ENCODE data around the gene THRAP3. TPM values are rescaled to one million over a fixed set of nuclear protein-coding genes. Genes with fewer than 3 reads are reported as not detected.
A peak's percentile ranks its signal among the peaks of the same experiment; 100 is the strongest.
"Not testable (repeated sequence)": the region's sequence is repeated elsewhere in the genome, so short reads cannot be mapped to it uniquely, and the experiment has no call there.

Gene THRAP3
- total and polyA plus RNA-seq, 2 experiments from 2014 or later = 127 to 161 TPM

- TF ChIP-seq ZNF462 (CRISPR knock-in tag; IDR thresholded peaks at IDR 0.05) (no peak), EZH2 (IDR thresholded peaks at IDR 0.05; ENCODE audit: low read depth, unreplicated experiment) (no peak), NANOG (IDR thresholded peaks at IDR 0.05; ENCODE audit: borderline replicate concordance) (no peak)
These were observed 1.1 kb downstream of the THRAP3 start (continued) for GRCh38 chr1:36225283-36225899.

- peaks cover 13% of the 10 kb centered on the region for H3K4me1 ChIP-seq (ENCODE audit: insufficient read depth)
- peaks cover 14% of the 10 kb centered on the region for H3K36me3 ChIP-seq (ENCODE audit: insufficient read depth)
- not testable (repeated sequence) for H3K27me3 Mint-ChIP-seq (ENCODE audit: insufficient read depth, low read depth, poor library complexity); H3K9me3 Mint-ChIP-seq; H3K27ac Mint-ChIP-seq; ATAC-seq; H3K27me3 ChIP-seq (ENCODE audit: insufficient read depth); H3F3A ChIP-seq (replicated peaks; ENCODE audit: low read depth); H2AFZ ChIP-seq; H3K4me3 ChIP-seq; H3K4me2 ChIP-seq; H3K4me3 Mint-ChIP-seq; DNase-seq (ENCODE audit: low spot score); H3K27ac ChIP-seq (ENCODE audit: low read depth); H3K9me2 ChIP-seq (ENCODE audit: insufficient read depth)
- peaks cover 80% of the 10 kb centered on the region for H4K20me1 ChIP-seq (replicated peaks; ENCODE audit: insufficient read depth)
- H3K79me2 ChIP-seq (replicated peaks; ENCODE audit: insufficient read depth) = peaks cover 100% of the 10 kb centered on the region
- Mint-ChIP-seq H3K4me1 (peaks cover 17% of the 10 kb centered on the region), H3K36me3 (ENCODE audit: low read depth) (peaks cover 55% of the 10 kb centered on the region)
These were observed 6.0 kb downstream of the THRAP3 start for GRCh38 chr1:36230279-36230678.

- no peaks in the 10 kb centered on the region for H3K27me3 ChIP-seq (ENCODE audit: insufficient read depth)
- ATAC-seq (no peak; the same call in 2 of the 3 replicates), DNase-seq (ENCODE audit: low spot score) (no peak)
- no peaks in the 10 kb centered on the region for H3F3A ChIP-seq (replicated peaks; ENCODE audit: low read depth)
- H2AFZ ChIP-seq = no peak overlapping the region
- no peak overlapping the region for H3K4me2 ChIP-seq
- peaks cover 14% of the 10 kb centered on the region for H3K36me3 ChIP-seq (ENCODE audit: insufficient read depth)
- H3K4me1 ChIP-seq (ENCODE audit: insufficient read depth) = peaks cover 4% of the 10 kb centered on the region; the same call in 1 of the 2 replicates
- H3K79me2 ChIP-seq (replicated peaks; ENCODE audit: insufficient read depth) = peaks cover 100% of the 10 kb centered on the region
- Mint-ChIP-seq H3K36me3 (ENCODE audit: low read depth) (peaks cover 46% of the 10 kb centered on the region), H3K27me3 (ENCODE audit: insufficient read depth, low read depth, poor library complexity) (peaks cover 2% of the 10 kb centered on the region), H3K4me1 (peaks cover 8% of the 10 kb centered on the region), H3K27ac (no peak overlapping the region), H3K4me3 (no peak overlapping the region), H3K9me3 (no peaks in the 10 kb centered on the region)
- no peak overlapping the region for H3K4me3 ChIP-seq
- peak overlapping the region; percentile 5; the same call in 1 of the 2 replicates for H3K27ac ChIP-seq (ENCODE audit: low read depth)
- peaks cover 80% of the 10 kb centered on the region for H4K20me1 ChIP-seq (replicated peaks; ENCODE audit: insufficient read depth)
- no peaks in the 10 kb centered on the region for H3K9me2 ChIP-seq (ENCODE audit: insufficient read depth)
- no peak for TF ChIP-seq STAT1 (IDR thresholded peaks at IDR 0.05; ENCODE audit: unreplicated experiment)
- TF ChIP-seq CREB1 (CRISPR knock-in tag; IDR thresholded peaks at IDR 0.05; ENCODE audit: low read depth) = no peak
- TF ChIP-seq CTCF (conservative IDR thresholded peaks at IDR 0.05; ENCODE audit: low read depth in 2 of 2) = no peak
- TF ChIP-seq EZH2 (IDR thresholded peaks at IDR 0.05; ENCODE audit: low read depth, unreplicated experiment) = no peak
- TF ChIP-seq ZNF114 (CRISPR knock-in tag; IDR thresholded peaks at IDR 0.05) = no peak
- TF ChIP-seq, protein P1, sequence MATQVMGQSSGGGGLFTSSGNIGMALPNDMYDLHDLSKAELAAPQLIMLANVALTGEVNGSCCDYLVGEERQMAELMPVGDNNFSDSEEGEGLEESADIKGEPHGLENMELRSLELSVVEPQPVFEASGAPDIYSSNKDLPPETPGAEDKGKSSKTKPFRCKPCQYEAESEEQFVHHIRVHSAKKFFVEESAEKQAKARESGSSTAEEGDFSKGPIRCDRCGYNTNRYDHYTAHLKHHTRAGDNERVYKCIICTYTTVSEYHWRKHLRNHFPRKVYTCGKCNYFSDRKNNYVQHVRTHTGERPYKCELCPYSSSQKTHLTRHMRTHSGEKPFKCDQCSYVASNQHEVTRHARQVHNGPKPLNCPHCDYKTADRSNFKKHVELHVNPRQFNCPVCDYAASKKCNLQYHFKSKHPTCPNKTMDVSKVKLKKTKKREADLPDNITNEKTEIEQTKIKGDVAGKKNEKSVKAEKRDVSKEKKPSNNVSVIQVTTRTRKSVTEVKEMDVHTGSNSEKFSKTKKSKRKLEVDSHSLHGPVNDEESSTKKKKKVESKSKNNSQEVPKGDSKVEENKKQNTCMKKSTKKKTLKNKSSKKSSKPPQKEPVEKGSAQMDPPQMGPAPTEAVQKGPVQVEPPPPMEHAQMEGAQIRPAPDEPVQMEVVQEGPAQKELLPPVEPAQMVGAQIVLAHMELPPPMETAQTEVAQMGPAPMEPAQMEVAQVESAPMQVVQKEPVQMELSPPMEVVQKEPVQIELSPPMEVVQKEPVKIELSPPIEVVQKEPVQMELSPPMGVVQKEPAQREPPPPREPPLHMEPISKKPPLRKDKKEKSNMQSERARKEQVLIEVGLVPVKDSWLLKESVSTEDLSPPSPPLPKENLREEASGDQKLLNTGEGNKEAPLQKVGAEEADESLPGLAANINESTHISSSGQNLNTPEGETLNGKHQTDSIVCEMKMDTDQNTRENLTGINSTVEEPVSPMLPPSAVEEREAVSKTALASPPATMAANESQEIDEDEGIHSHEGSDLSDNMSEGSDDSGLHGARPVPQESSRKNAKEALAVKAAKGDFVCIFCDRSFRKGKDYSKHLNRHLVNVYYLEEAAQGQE (IDR thresholded peaks at IDR 0.05; ENCODE audit: unreplicated experiment) = no peak
These were observed 6.9 kb downstream of the THRAP3 start for GRCh38 chr1:36231191-36231590.
